Gastroesophageal sphincter (tissue), 3 donors: Measurements from ENCODE around the gene RPS21.

Source experiments
- CTCF ChIP-seq, 4 experiments: fragments of 200-600 bp in 2 of 4; fragments of 450-650 bp in 2 of 4; sonication (generic) in 1 of 4; IDR thresholded peaks; one replicate each; pipeline ENCODE4 v1.5.1; 2017 to 2019; ENCODE audit warnings: antibody characterized with exemption in 4 of 4, mild to moderate bottlenecking in 2 of 4, moderate library complexity in 2 of 4
- POLR2A ChIP-seq, 2 donors: fragments of 450-650 bp; IDR thresholded peaks; one replicate each; pipeline ENCODE4 v1.6.1; 2017; ENCODE audit warnings: antibody characterized with exemption in 2 of 2, mild to moderate bottlenecking in 2 of 2, moderate library complexity in 1 of 2
- POLR2AphosphoS5 ChIP-seq: sonication (generic); formaldehyde crosslinking; IDR thresholded peaks from one replicate; pipeline ENCODE4 v1.6.1; 2017; ENCODE audit warnings: antibody characterized with exemption

- TF ChIP-seq CTCF (IDR thresholded peaks at IDR 0.05) (no peak), POLR2A (IDR thresholded peaks at IDR 0.05) (no peak), POLR2AphosphoS5 (no peak)
Observed at GRCh38 chr20:62415354-62416111, 28.6 kb downstream of the RPS21 start.
